DND-41 (cell line): ENCODE measurements around the gene BTRC.
"Not testable (repeated sequence)": the region's sequence is repeated elsewhere in the genome, so short reads cannot be mapped to it uniquely, and the experiment has no call there.

ENCODE experiments used
- ATAC-seq: fragments of 200-7000 bp; cut with Tn5 transposase; 3 replicates; pipeline ENCODE4 v1.9.1; 2021; ENCODE audit warnings: low read depth; ENCODE audit not compliant: insufficient read depth
- DNase-seq: peaks from one replicate; pipeline ENCODE4 v3.0.0-alpha.2; 2020
- H2AFZ ChIP-seq: 2 replicates; pipeline ENCODE4 v1.6.0; 2012; ENCODE audit warnings: low read depth, low read length
- H3K27ac ChIP-seq: 2 replicates; pipeline ENCODE4 v1.5.1; 2012; ENCODE audit warnings: low read length, inconsistent platforms
- H3K27me3 ChIP-seq: fragments of 200-600 bp; sonication (generic); 2 replicates; pipeline ENCODE4 v1.6.0; 2012; ENCODE audit warnings: low read length, mild to moderate bottlenecking, inconsistent platforms; ENCODE audit not compliant: insufficient read depth, poor library complexity
- H3K36me3 ChIP-seq: 2 replicates; pipeline ENCODE4 v1.5.1; 2012; ENCODE audit warnings: low read length, inconsistent platforms; ENCODE audit not compliant: insufficient read depth
- H3K4me1 ChIP-seq: 2 replicates; pipeline ENCODE4 v1.5.1; 2012; ENCODE audit warnings: mild to moderate bottlenecking, low read length; ENCODE audit not compliant: insufficient read depth
- H3K4me2 ChIP-seq: 2 replicates; pipeline ENCODE4 v1.6.0; 2012; ENCODE audit warnings: mild to moderate bottlenecking, moderate library complexity, low read length, inconsistent platforms; ENCODE audit not compliant: insufficient read depth
- H3K4me3 ChIP-seq, 2 experiments: fragments of 200-600 bp in 1 of 2; shearing (Covaris generic) in 1 of 2; 2 replicates each; pipeline ENCODE4 v1.5.1; 2012 to 2016; ENCODE audit warnings: inconsistent platforms in 2 of 2, low read length in 2 of 2, mild to moderate bottlenecking in 2 of 2, low read depth in 1 of 2, moderate library complexity in 1 of 2
- H3K79me2 ChIP-seq: 2 replicates; pipeline ENCODE4 v1.6.0; 2012; ENCODE audit warnings: low read length, inconsistent platforms; ENCODE audit not compliant: insufficient read depth
- H3K9ac ChIP-seq: 2 replicates; pipeline ENCODE4 v1.6.0; 2012; ENCODE audit warnings: low read depth, mild to moderate bottlenecking, inconsistent platforms, low read length, moderate library complexity
- H3K9me3 ChIP-seq: 2 replicates; pipeline ENCODE4 v1.5.1; 2012; ENCODE audit warnings: low read length, moderate library complexity, mild to moderate bottlenecking, inconsistent platforms; ENCODE audit not compliant: insufficient read depth, severe bottlenecking
- H4K20me1 ChIP-seq: 2 replicates; pipeline ENCODE4 v1.6.0; 2012; ENCODE audit warnings: low read length; ENCODE audit not compliant: insufficient read depth
- EZH2 ChIP-seq: IDR thresholded peaks from 3 replicates; pipeline ENCODE4 v1.6.1; 2012; ENCODE audit warnings: borderline replicate concordance, low read depth, mild to moderate bottlenecking, moderate library complexity, low read length, inconsistent platforms; ENCODE audit not compliant: severe bottlenecking
- TF ChIP-seq, protein P1 (sequence below): IDR thresholded peaks from 2 replicates; pipeline ENCODE4 v1.5.1; 2012; ENCODE audit warnings: borderline replicate concordance, low read length, moderate library complexity, mild to moderate bottlenecking; ENCODE audit not compliant: poor library complexity, severe bottlenecking; ENCODE audit errors: extremely low read depth

BTRC gene

GRCh38 chr10:101357958-101358357, 4.0 kb downstream of the BTRC start:
- H3K4me3 ChIP-seq = no peak overlapping the region
- ATAC-seq (no peak), DNase-seq (no peak)
- H3K9me3 ChIP-seq = no peaks in the 10 kb centered on the region
- H3K9ac ChIP-seq = no peak overlapping the region
- H3K36me3 ChIP-seq = peaks cover 5% of the 10 kb centered on the region
- peaks cover 10% of the 10 kb centered on the region; the same call in 1 of the 2 replicates for H4K20me1 ChIP-seq
- H2AFZ ChIP-seq = no peak overlapping the region
- TF ChIP-seq, protein P1, sequence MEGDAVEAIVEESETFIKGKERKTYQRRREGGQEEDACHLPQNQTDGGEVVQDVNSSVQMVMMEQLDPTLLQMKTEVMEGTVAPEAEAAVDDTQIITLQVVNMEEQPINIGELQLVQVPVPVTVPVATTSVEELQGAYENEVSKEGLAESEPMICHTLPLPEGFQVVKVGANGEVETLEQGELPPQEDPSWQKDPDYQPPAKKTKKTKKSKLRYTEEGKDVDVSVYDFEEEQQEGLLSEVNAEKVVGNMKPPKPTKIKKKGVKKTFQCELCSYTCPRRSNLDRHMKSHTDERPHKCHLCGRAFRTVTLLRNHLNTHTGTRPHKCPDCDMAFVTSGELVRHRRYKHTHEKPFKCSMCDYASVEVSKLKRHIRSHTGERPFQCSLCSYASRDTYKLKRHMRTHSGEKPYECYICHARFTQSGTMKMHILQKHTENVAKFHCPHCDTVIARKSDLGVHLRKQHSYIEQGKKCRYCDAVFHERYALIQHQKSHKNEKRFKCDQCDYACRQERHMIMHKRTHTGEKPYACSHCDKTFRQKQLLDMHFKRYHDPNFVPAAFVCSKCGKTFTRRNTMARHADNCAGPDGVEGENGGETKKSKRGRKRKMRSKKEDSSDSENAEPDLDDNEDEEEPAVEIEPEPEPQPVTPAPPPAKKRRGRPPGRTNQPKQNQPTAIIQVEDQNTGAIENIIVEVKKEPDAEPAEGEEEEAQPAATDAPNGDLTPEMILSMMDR = no peak
- no peak for TF ChIP-seq EZH2
- no peaks in the 10 kb centered on the region for H3K27me3 ChIP-seq
- no peak overlapping the region for H3K4me2 ChIP-seq
- no peak overlapping the region for H3K27ac ChIP-seq
- H3K79me2 ChIP-seq = peaks cover 75% of the 10 kb centered on the region
- peaks cover 24% of the 10 kb centered on the region for H3K4me1 ChIP-seq

GRCh38 chr10:101358706-101359300, 4.8 kb downstream of the BTRC start:
- no peak for ATAC-seq

GRCh38 chr10:101360090-101360489, 6.1 kb downstream of the BTRC start:
- Histone ChIP-seq H3K79me2 (peaks cover 75% of the 10 kb centered on the region), H4K20me1 (peaks cover 11% of the 10 kb centered on the region; the same call in 1 of the 2 replicates), H3K4me1 (peaks cover 12% of the 10 kb centered on the region)
- not testable (repeated sequence) for ATAC-seq, H2AFZ ChIP-seq, H3K27me3 ChIP-seq, H3K9me3 ChIP-seq, H3K36me3 ChIP-seq, H3K27ac ChIP-seq, H3K9ac ChIP-seq, H3K4me3 ChIP-seq, H3K4me2 ChIP-seq, DNase-seq

More at GRCh38 chr10:101358706-101359300, 4.8 kb downstream of the BTRC start:
- Histone ChIP-seq H3K9me3 (no peaks in the 10 kb centered on the region), H3K79me2 (peaks cover 84% of the 10 kb centered on the region), H3K27ac (no peak overlapping the region), H3K4me2 (no peak overlapping the region), H2AFZ (no peak overlapping the region), H3K27me3 (no peaks in the 10 kb centered on the region), H3K4me1 (peaks cover 18% of the 10 kb centered on the region), H4K20me1 (peaks cover 15% of the 10 kb centered on the region; the same call in 1 of the 2 replicates), H3K4me3 (no peak overlapping the region), H3K36me3 (peaks cover 5% of the 10 kb centered on the region), H3K9ac (no peak overlapping the region)
- DNase-seq = no peak
- TF ChIP-seq EZH2 = no peak
- TF ChIP-seq, protein P1 = no peak

GRCh38 chr10:101360841-101361240, 6.9 kb downstream of the BTRC start:
- H3K79me2 ChIP-seq = peaks cover 67% of the 10 kb centered on the region
- H3K4me2 ChIP-seq = not testable (repeated sequence)

More at GRCh38 chr10:101360841-101361240, 6.9 kb downstream of the BTRC start:
- not testable (repeated sequence) for DNase-seq, H3K36me3 ChIP-seq, H3K9ac ChIP-seq, H3K4me3 ChIP-seq, H2AFZ ChIP-seq, H3K9me3 ChIP-seq, H3K27ac ChIP-seq, ATAC-seq, H3K27me3 ChIP-seq, H3K4me1 ChIP-seq
- H4K20me1 ChIP-seq = peaks cover 11% of the 10 kb centered on the region; the same call in 1 of the 2 replicates
